Breast epithelium (tissue), 4 donors: ENCODE measurements around the gene KTI12. TPM values are rescaled to one million over a fixed set of nuclear protein-coding genes. Genes with fewer than 3 reads are reported as not detected.

Source experiments
- DNase-seq, 2 donors: peaks; one replicate each; pipeline ENCODE4 v3.0.0-alpha.2; 2019; ENCODE audit warnings: low spot score in 2 of 2
- H3K27ac ChIP-seq, 2 donors: fragments of 200-600 bp; sonication (generic) in 1 of 2; one replicate each; pipeline ENCODE4 v1.5.1; 2016 to 2019; ENCODE audit warnings: mild to moderate bottlenecking in 1 of 2
- H3K27me3 ChIP-seq, 2 donors: fragments of 200-600 bp; sonication (generic) in 1 of 2; one replicate each; pipeline versions ENCODE4 v1.5.1 to v1.6.0; 2017 to 2019; ENCODE audit warnings: control low read depth in 1 of 2, mild to moderate bottlenecking in 1 of 2
- H3K36me3 ChIP-seq: fragments of 200-600 bp; one replicate; pipeline ENCODE4 v1.5.1; 2019
- H3K4me1 ChIP-seq, 2 donors: fragments of 200-600 bp; sonication (generic); one replicate each; pipeline ENCODE4 v1.5.1; 2016 to 2019; ENCODE audit warnings: control low read depth in 1 of 2
- H3K4me3 ChIP-seq, 3 donors: fragments of 200-600 bp; sonication (generic); 1 replicate in 2 of 3; 2 replicates in 1 of 3; pipeline ENCODE4 v1.5.1; 2016 to 2019; ENCODE audit warnings: mild to moderate bottlenecking in 3 of 3, moderate library complexity in 2 of 3
- H3K9me3 ChIP-seq, 2 donors: fragments of 200-600 bp; sonication (generic) in 1 of 2; one replicate each; pipeline ENCODE4 v1.5.1; 2016 to 2019; ENCODE audit warnings: control low read depth in 1 of 2
- CTCF ChIP-seq, 3 donors: fragments of 450-650 bp; IDR thresholded peaks; one replicate each; pipeline ENCODE4 v1.5.1; 2016 to 2017; ENCODE audit warnings: antibody characterized with exemption in 3 of 3, mild to moderate bottlenecking in 3 of 3, moderate library complexity in 3 of 3
- POLR2A ChIP-seq: fragments of 450-650 bp; IDR thresholded peaks from one replicate; pipeline ENCODE4 v1.6.1; 2016; ENCODE audit warnings: antibody characterized with exemption, mild to moderate bottlenecking, moderate library complexity
- POLR2AphosphoS5 ChIP-seq, 3 donors: sonication (generic); formaldehyde crosslinking; IDR thresholded peaks; one replicate each; pipeline ENCODE4 v1.6.1; 2017; ENCODE audit warnings: antibody characterized with exemption in 3 of 3
- intact Hi-C: fragments of 100-400 bp; cut with DNase I; formaldehyde crosslinking; loops from one replicate; pipeline ENCODE4 v1.15.1; 2023; ENCODE audit warnings: low total_unique reads
- total RNA-seq, 3 donors: library from RNA; depleted of rRNA; stranded (reverse); fragments of >200 nt; gene quantifications; one replicate each; pipeline ENCODE4 v1.1.0, GENCODE V29; 2016

The KTI12 gene
- total RNA-seq, 3 donors from 2014 or later: 4.4 to 13.6 (median 7.9) TPM

GRCh38 chr1:52057255-52057654, 23.6 kb upstream of the KTI12 start:
- Histone ChIP-seq H3K36me3 (no peaks in the 10 kb centered on the region), H3K4me3 (peak overlapping the region; percentile 87 to 96 (median 89)), H3K27ac (peak overlapping the region; percentile 90 to 95), H3K27me3 (no peaks in the 10 kb centered on the region), H3K4me1 (peaks cover 4 to 17% of the 10 kb centered on the region in 2 donors), H3K9me3 (no peaks in the 10 kb centered on the region)
- DNase-seq: no peak
- TF ChIP-seq POLR2AphosphoS5 (IDR thresholded peaks at IDR 0.05) (no peak), CTCF (IDR thresholded peaks at IDR 0.05) (no peak), POLR2A (no peak)
- intact Hi-C loops: no loop called here

GRCh38 chr1:52056937-52057231, 23.3 kb upstream of the KTI12 start:
- Histone ChIP-seq H3K27me3 (no peaks in the 10 kb centered on the region), H3K4me3 (peak overlapping the region; percentile 87 to 96 (median 89)), H3K36me3 (no peaks in the 10 kb centered on the region), H3K9me3 (no peaks in the 10 kb centered on the region), H3K4me1 (peaks cover 4 to 17% of the 10 kb centered on the region in 2 donors), H3K27ac (peak overlapping the region; percentile 90 to 95)
- no peak for DNase-seq
- intact Hi-C loops: no loop called here
- no peak for TF ChIP-seq POLR2A
- no peak for TF ChIP-seq CTCF (IDR thresholded peaks at IDR 0.05)
- no peak for TF ChIP-seq POLR2AphosphoS5 (IDR thresholded peaks at IDR 0.05)

GRCh38 chr1:52056163-52056936, 22.7 kb upstream of the KTI12 start, which contains the start of gene BTF3L4:
BTF3L4 (plus strand) TSS chr1:52056295; CDS start chr1:52059848, 3,553 bp downstream.
- intact Hi-C loops: no loop called here
- TF ChIP-seq POLR2A (peak; percentile 81), POLR2AphosphoS5 (IDR thresholded peaks at IDR 0.05) (peak; percentile 74 to 85 (median 75)), CTCF (IDR thresholded peaks at IDR 0.05) (no peak)
- H3K36me3 ChIP-seq: no peaks in the 10 kb centered on the region
- DNase-seq: peak; percentile 95
- peak within 1 kb of the TSS; percentile 90 to 95 for H3K27ac ChIP-seq
- H3K4me1 ChIP-seq: peaks cover 4 to 17% of the 10 kb centered on the region in 2 donors
- peak within 1 kb of the TSS; percentile 87 to 96 (median 89) for H3K4me3 ChIP-seq
- H3K27me3 ChIP-seq: no peaks in the 10 kb centered on the region
- H3K9me3 ChIP-seq: no peaks in the 10 kb centered on the region

- DNase-seq: no peak
- intact Hi-C loops: no loop called here
- Histone ChIP-seq H3K27ac (peak overlapping the region; percentile 90 to 95), H3K4me3 (peak overlapping the region; percentile 87 to 96 (median 89)), H3K27me3 (no peaks in the 10 kb centered on the region), H3K9me3 (no peaks in the 10 kb centered on the region), H3K36me3 (no peaks in the 10 kb centered on the region), H3K4me1 (peaks cover 4 to 17% of the 10 kb centered on the region in 2 donors)
- no peak for TF ChIP-seq CTCF (IDR thresholded peaks at IDR 0.05)
- TF ChIP-seq POLR2A: no peak
- no peak for TF ChIP-seq POLR2AphosphoS5 (IDR thresholded peaks at IDR 0.05)
Observed at GRCh38 chr1:52055866-52056162, 22.2 kb upstream of the KTI12 start.

- peak; percentile 83 for DNase-seq
- Histone ChIP-seq H3K36me3 (no peaks in the 10 kb centered on the region), H3K27me3 (no peaks in the 10 kb centered on the region), H3K27ac (peak within 1 kb of the TSS; percentile 90 to 95), H3K4me3 (peak within 1 kb of the TSS; percentile 87 to 96 (median 89)), H3K9me3 (no peaks in the 10 kb centered on the region), H3K4me1 (peaks cover 4 to 17% of the 10 kb centered on the region in 2 donors)
- TF ChIP-seq POLR2A (peak; percentile 65), POLR2AphosphoS5 (IDR thresholded peaks at IDR 0.05) (peak; percentile 27 to 75 (median 63)), CTCF (IDR thresholded peaks at IDR 0.05) (no peak)
- intact Hi-C loops: no loop called here
Observed at GRCh38 chr1:52055066-52055865, 21.7 kb upstream of the KTI12 start, which contains the start of gene TXNDC12. TXNDC12 (minus strand) TSS chr1:52055191; CDS start chr1:52055096, 95 bp downstream.
